ENCODE data around the gene PRR7. TPM values are rescaled to one million over a fixed set of nuclear protein-coding genes. Genes with fewer than 3 reads are reported as not detected.

PRR7 gene
- polyA plus RNA-seq, 1 of the 3 experiments (the other 2 are of a cell fraction), result 17.1 TPM

DNA sequence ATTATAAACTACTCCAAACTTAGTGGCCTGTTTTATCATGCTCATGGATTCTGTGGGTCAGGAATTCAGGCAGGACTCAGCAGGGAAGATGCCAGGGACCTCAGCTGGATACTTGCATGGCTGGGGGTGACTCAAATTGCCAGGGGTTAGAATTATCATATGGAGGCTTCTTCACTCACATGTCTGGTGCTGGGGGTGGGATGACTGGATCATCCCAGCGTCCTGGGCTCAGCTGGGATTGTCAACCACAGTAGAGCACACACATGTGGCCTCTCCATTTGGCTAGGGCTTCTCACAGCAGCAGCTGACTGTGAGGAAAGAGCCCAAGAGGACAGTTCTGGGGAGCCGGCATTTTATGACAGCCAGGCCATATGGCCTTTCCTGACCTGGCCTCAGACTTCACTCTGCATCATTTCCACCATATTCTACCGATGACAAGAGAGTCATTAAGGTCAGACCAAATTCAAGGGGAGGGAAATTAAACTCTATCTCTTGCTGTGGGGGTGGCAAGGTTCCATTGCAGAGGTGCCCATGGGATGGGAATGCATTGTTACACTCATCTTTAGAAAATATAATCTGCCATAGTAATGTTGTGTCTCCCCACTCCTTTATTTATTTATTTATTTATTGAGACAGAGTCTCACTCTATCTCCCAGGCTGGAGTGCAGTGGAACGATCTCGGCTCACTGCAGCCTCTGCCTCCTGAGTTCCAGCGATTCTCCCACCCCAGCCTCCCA is 25.4 kb upstream of the PRR7 start:
- 69% methylated on average over 6 of the region's 6 CpGs for WGBS (ENCODE audit: low lambda C conversion rate)
- H3K27me3 ChIP-seq (ENCODE audit: insufficient read depth), result no peaks in the 10 kb centered on the region
- ChIA-PET CTCF (interaction anchor here (1.1 to 10.8 kb wide), 7 partner anchors 9 to 112 kb away, joined by 3 to 120 read pairs (median 4); no protein-coding TSS in a partner anchor), POLR2A (no interaction called here)
- no peak overlapping the region for H3K4me3 ChIP-seq (ENCODE audit: low read depth in 2 of 2, low read length in 1 of 2)
- H2AFZ ChIP-seq (ENCODE audit: low read depth), result no peak overlapping the region
- H3K9ac ChIP-seq, result no peak overlapping the region
- H3F3A ChIP-seq (replicated peaks; ENCODE audit: insufficient read depth), result peaks cover 7% of the 10 kb centered on the region
- TF ChIP-seq TCF12 (IDR thresholded peaks at IDR 0.05), result no peak
- no peak for TF ChIP-seq FOXM1 (IDR thresholded peaks at IDR 0.05; ENCODE audit: low read depth)
- TF ChIP-seq RCOR1 (IDR thresholded peaks at IDR 0.05; ENCODE audit: low read length), result no peak
- TF ChIP-seq, protein P1, sequence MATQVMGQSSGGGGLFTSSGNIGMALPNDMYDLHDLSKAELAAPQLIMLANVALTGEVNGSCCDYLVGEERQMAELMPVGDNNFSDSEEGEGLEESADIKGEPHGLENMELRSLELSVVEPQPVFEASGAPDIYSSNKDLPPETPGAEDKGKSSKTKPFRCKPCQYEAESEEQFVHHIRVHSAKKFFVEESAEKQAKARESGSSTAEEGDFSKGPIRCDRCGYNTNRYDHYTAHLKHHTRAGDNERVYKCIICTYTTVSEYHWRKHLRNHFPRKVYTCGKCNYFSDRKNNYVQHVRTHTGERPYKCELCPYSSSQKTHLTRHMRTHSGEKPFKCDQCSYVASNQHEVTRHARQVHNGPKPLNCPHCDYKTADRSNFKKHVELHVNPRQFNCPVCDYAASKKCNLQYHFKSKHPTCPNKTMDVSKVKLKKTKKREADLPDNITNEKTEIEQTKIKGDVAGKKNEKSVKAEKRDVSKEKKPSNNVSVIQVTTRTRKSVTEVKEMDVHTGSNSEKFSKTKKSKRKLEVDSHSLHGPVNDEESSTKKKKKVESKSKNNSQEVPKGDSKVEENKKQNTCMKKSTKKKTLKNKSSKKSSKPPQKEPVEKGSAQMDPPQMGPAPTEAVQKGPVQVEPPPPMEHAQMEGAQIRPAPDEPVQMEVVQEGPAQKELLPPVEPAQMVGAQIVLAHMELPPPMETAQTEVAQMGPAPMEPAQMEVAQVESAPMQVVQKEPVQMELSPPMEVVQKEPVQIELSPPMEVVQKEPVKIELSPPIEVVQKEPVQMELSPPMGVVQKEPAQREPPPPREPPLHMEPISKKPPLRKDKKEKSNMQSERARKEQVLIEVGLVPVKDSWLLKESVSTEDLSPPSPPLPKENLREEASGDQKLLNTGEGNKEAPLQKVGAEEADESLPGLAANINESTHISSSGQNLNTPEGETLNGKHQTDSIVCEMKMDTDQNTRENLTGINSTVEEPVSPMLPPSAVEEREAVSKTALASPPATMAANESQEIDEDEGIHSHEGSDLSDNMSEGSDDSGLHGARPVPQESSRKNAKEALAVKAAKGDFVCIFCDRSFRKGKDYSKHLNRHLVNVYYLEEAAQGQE (IDR thresholded peaks at IDR 0.05; ENCODE audit: low read depth, low read length), result no peak
- no peak for TF ChIP-seq NRF1 (IDR thresholded peaks at IDR 0.05; ENCODE audit: low read depth, low read length)
- peaks cover 5 to 7% of the 10 kb centered on the region in 2 experiments; a peak in 2 of 4 replicates for H3K4me1 ChIP-seq (ENCODE audit: control insufficient read depth in 1 of 2, insufficient read depth in 2 of 2, low read depth in 1 of 2, low read length in 1 of 2)
- DNase-seq, result no peak
- no peaks in the 10 kb centered on the region for H3K9me2 ChIP-seq
- H3K79me2 ChIP-seq (ENCODE audit: insufficient read depth), result no peaks in the 10 kb centered on the region
- no peaks in the 10 kb centered on the region for H3K36me3 ChIP-seq (replicated peaks in 1 of 2; ENCODE audit: control insufficient read depth in 1 of 2, insufficient read depth in 2 of 2, low read length in 1 of 2)
- H3K4me2 ChIP-seq, result no peak overlapping the region
- H4K20me1 ChIP-seq (ENCODE audit: insufficient read depth), result no peaks in the 10 kb centered on the region
- no peak overlapping the region for H3K27ac ChIP-seq (ENCODE audit: low read depth in 2 of 2, low read length in 1 of 2)
- no peaks in the 10 kb centered on the region for H3K9me3 ChIP-seq

DNA sequence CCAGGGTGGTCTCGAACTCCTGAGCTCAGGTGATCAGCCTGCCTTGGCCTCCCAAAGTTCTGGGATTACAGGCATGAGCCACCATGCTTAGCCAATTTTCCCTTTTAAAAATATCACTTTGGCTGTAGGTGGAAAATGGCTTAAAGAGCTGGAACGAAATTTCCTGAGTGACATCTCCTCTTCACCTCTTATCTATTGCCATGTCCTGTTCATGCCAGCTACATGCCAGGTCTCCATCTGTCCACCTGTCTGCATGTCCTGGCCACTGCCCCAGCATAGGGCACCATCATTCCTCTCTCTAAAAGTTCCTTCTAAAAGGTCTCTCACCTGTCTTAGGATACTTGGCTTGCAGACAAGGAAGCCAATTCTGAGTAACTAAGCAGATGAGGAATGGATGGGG is 22.9 kb upstream of the PRR7 start:
- no peak overlapping the region for H2AFZ ChIP-seq (ENCODE audit: low read depth)
- TF ChIP-seq EZH2phosphoT487 (IDR thresholded peaks at IDR 0.05; ENCODE audit: borderline replicate concordance, low read depth) (no peak), YY1 (IDR thresholded peaks at IDR 0.05; ENCODE audit: low read depth) (no peak), RFX5 (IDR thresholded peaks at IDR 0.05; ENCODE audit: low read length) (no peak), MEF2A (IDR thresholded peaks at IDR 0.05; ENCODE audit: borderline replicate concordance, low read depth) (no peak), MXI1 (IDR thresholded peaks at IDR 0.05; ENCODE audit: low read depth, low read length) (no peak)
- TF ChIP-seq, protein P2, sequence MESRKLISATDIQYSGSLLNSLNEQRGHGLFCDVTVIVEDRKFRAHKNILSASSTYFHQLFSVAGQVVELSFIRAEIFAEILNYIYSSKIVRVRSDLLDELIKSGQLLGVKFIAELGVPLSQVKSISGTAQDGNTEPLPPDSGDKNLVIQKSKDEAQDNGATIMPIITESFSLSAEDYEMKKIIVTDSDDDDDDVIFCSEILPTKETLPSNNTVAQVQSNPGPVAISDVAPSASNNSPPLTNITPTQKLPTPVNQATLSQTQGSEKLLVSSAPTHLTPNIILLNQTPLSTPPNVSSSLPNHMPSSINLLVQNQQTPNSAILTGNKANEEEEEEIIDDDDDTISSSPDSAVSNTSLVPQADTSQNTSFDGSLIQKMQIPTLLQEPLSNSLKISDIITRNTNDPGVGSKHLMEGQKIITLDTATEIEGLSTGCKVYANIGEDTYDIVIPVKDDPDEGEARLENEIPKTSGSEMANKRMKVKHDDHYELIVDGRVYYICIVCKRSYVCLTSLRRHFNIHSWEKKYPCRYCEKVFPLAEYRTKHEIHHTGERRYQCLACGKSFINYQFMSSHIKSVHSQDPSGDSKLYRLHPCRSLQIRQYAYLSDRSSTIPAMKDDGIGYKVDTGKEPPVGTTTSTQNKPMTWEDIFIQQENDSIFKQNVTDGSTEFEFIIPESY (IDR thresholded peaks at IDR 0.05; ENCODE audit: borderline replicate concordance, low read depth), result no peak
- TF ChIP-seq, protein P3, sequence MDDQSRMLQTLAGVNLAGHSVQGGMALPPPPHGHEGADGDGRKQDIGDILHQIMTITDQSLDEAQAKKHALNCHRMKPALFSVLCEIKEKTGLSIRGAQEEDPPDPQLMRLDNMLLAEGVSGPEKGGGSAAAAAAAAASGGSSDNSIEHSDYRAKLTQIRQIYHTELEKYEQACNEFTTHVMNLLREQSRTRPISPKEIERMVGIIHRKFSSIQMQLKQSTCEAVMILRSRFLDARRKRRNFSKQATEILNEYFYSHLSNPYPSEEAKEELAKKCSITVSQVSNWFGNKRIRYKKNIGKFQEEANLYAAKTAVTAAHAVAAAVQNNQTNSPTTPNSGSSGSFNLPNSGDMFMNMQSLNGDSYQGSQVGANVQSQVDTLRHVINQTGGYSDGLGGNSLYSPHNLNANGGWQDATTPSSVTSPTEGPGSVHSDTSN (IDR thresholded peaks at IDR 0.05), result no peak
- TF ChIP-seq, protein P1 (IDR thresholded peaks at IDR 0.05; ENCODE audit: low read depth, low read length), result no peak
- TF ChIP-seq, protein P4, sequence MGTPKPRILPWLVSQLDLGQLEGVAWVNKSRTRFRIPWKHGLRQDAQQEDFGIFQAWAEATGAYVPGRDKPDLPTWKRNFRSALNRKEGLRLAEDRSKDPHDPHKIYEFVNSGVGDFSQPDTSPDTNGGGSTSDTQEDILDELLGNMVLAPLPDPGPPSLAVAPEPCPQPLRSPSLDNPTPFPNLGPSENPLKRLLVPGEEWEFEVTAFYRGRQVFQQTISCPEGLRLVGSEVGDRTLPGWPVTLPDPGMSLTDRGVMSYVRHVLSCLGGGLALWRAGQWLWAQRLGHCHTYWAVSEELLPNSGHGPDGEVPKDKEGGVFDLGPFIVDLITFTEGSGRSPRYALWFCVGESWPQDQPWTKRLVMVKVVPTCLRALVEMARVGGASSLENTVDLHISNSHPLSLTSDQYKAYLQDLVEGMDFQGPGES (IDR thresholded peaks at IDR 0.05; ENCODE audit: low read depth, low read length), result no peak

More for the DNA sequence above, 22.9 kb upstream of the PRR7 start:
- ChIA-PET POLR2A (interaction anchor here (1.1 kb wide), 1 partner anchor 52 kb away, joined by 3 read pairs; no protein-coding TSS in a partner anchor), CTCF (interaction anchor here (1.2 to 10.8 kb wide), 7 partner anchors 19 to 78 kb away, joined by 3 to 120 read pairs (median 6); no protein-coding TSS in a partner anchor)
- WGBS (ENCODE audit: low lambda C conversion rate), result 62% methylated on average over 2 of the region's 2 CpGs
- no peaks in the 10 kb centered on the region for H3K36me3 ChIP-seq (replicated peaks in 1 of 2; ENCODE audit: control insufficient read depth in 1 of 2, insufficient read depth in 2 of 2, low read length in 1 of 2)
- no peak for DNase-seq
- no peaks in the 10 kb centered on the region for H3K9me3 ChIP-seq
- peaks cover 20% of the 10 kb centered on the region for H3K79me2 ChIP-seq (ENCODE audit: insufficient read depth)
- H3K9ac ChIP-seq, result no peak overlapping the region
- H3K27ac ChIP-seq (ENCODE audit: low read depth in 2 of 2, low read length in 1 of 2), result no peak overlapping the region
- H3K4me1 ChIP-seq (ENCODE audit: control insufficient read depth in 1 of 2, insufficient read depth in 2 of 2, low read depth in 1 of 2, low read length in 1 of 2), result peaks cover 5 to 22% of the 10 kb centered on the region in 2 experiments; a peak in 2 of 4 replicates
- H3K27me3 ChIP-seq (ENCODE audit: insufficient read depth), result no peaks in the 10 kb centered on the region
- H4K20me1 ChIP-seq (ENCODE audit: insufficient read depth), result 0 out of 2 replicates have a peak, but pooled peaks cover 4% of the 10 kb centered on the region
- H3K9me2 ChIP-seq, result no peaks in the 10 kb centered on the region
- no peak overlapping the region for H3K4me2 ChIP-seq
- H3F3A ChIP-seq (replicated peaks; ENCODE audit: insufficient read depth), result peaks cover 12% of the 10 kb centered on the region
- H3K4me3 ChIP-seq (ENCODE audit: low read depth in 2 of 2, low read length in 1 of 2), result no peak overlapping the region

Data from SK-N-SH (cell line).